Loucy (cell line): ENCODE measurements around the gene SMAGP.
"Not testable (repeated sequence)": the region's sequence is repeated elsewhere in the genome, so short reads cannot be mapped to it uniquely, and the experiment has no call there.

Experiments
- H2AFZ ChIP-seq: fragments of 200-600 bp; sonication (generic); 2 replicates; pipeline ENCODE4 v1.6.0; 2016; ENCODE audit warnings: antibody characterized with exemption, mild to moderate bottlenecking, low read length, moderate library complexity
- H3F3A ChIP-seq: fragments of 200-600 bp; 2 replicates; pipeline ENCODE4 v1.6.0; 2016; ENCODE audit warnings: antibody characterized with exemption, low read depth, mild to moderate bottlenecking
- H3K27me3 ChIP-seq: fragments of 200-600 bp; sonication (generic); 2 replicates; pipeline ENCODE4 v1.6.1; 2014; ENCODE audit warnings: low read length, mild to moderate bottlenecking; ENCODE audit not compliant: insufficient read depth, poor library complexity, severe bottlenecking
- H3K36me3 ChIP-seq: fragments of 200-600 bp; sonication (generic); 2 replicates; pipeline ENCODE4 v1.6.1; 2016; ENCODE audit warnings: low read length; ENCODE audit not compliant: insufficient read depth
- H3K4me1 ChIP-seq: fragments of 200-600 bp; sonication (generic); 2 replicates; pipeline ENCODE4 v1.5.1; 2014; ENCODE audit warnings: low read length, mild to moderate bottlenecking; ENCODE audit not compliant: insufficient read depth, poor library complexity, severe bottlenecking
- H3K4me2 ChIP-seq: fragments of 200-600 bp; sonication (generic); 2 replicates; pipeline ENCODE4 v1.6.0; 2014; ENCODE audit warnings: antibody characterized with exemption, low read length, low read depth, mild to moderate bottlenecking; ENCODE audit not compliant: poor library complexity, severe bottlenecking
- H3K4me3 ChIP-seq: fragments of 200-600 bp; sonication (generic); 2 replicates; pipeline ENCODE4 v1.5.1; 2014; ENCODE audit warnings: low read length, mild to moderate bottlenecking, mixed read lengths; ENCODE audit not compliant: poor library complexity, severe bottlenecking
- H3K79me2 ChIP-seq: fragments of 200-600 bp; sonication (generic); 2 replicates; pipeline ENCODE4 v1.6.1; 2014; ENCODE audit warnings: low read length; ENCODE audit not compliant: insufficient read depth
- H3K9ac ChIP-seq: fragments of 200-600 bp; sonication (generic); 2 replicates; pipeline ENCODE4 v1.6.0; 2014; ENCODE audit warnings: mild to moderate bottlenecking, low read depth, low read length, moderate library complexity; ENCODE audit not compliant: poor library complexity, severe bottlenecking
- H3K9me2 ChIP-seq: fragments of 200-600 bp; sonication (generic); replicated peaks from 2 replicates; pipeline ENCODE4 v1.6.1; 2016; ENCODE audit warnings: low read depth, low read length, mixed read lengths
- H3K9me3 ChIP-seq: fragments of 200-600 bp; sonication (generic); 2 replicates; pipeline ENCODE4 v1.6.1; 2014; ENCODE audit warnings: mild to moderate bottlenecking, antibody characterized with exemption, low read length, low read depth; ENCODE audit not compliant: insufficient read depth
- H4K20me1 ChIP-seq: fragments of 200-600 bp; sonication (generic); 2 replicates; pipeline ENCODE4 v1.6.0; 2014; ENCODE audit warnings: antibody characterized with exemption, low read length, mild to moderate bottlenecking; ENCODE audit not compliant: insufficient read depth, poor library complexity, severe bottlenecking
- EZH2phosphoT487 ChIP-seq: fragments of 200-600 bp; IDR thresholded peaks from 2 replicates; pipeline ENCODE4 v1.6.1; 2018; ENCODE audit warnings: antibody characterized with exemption, mild to moderate bottlenecking, moderate library complexity, borderline replicate concordance
- TF ChIP-seq, protein P1 (sequence below): fragments of 200-600 bp; sonication (generic); conservative IDR thresholded peaks from 2 replicates; pipeline ENCODE4 v1.5.1; 2014; ENCODE audit warnings: mild to moderate bottlenecking, antibody characterized with exemption, low read length

SMAGP gene, protein sequence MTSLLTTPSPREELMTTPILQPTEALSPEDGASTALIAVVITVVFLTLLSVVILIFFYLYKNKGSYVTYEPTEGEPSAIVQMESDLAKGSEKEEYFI

DNA sequence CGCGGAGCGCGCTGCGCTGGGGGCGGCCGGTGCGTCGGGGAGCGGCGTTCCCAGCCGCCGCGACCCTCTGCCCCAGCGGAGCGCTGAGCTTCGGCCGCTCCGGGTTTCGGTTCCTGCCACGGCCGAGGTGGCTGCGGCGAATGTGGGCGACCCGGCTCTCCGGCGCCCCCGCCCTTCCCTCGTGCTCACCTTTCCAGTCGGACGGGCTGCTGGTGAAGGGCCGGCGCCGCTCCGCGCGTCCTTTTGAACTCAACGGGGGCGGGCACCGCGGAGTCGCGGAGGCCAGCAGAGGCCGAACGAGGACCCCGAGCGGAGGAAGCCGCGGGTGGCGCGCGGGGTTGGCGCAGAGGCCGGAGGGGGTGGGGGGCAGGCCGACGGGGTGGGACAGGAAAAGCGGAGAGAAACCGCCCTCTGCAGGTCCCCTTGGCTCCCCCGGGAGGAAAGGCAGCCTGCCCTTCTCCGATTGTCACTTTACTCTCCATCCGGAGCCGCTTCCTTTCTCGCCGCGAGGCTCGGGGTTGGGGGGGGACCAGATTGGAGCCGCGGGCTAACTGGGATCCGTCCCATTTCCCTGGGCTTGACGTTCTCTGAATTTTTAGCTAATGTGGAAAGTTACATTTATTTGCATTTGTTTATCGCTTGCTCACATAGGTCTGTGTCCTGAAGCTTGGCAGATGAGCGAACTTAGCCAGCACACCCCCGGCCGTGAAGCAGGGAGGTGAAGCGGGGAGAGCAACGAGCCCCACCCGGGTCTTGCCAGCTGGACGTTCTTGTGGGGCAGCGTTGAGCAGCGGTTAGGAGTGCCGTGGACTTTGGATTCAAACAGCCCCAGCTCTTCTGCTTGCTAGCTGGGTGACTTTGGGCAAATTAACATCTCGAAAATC, at the start of gene SMAGP:
TSS of gene SMAGP (minus strand) at position 349 of the 884 bp plus-strand sequence. CDS start 1,137 bp downstream, outside the sequence.
- H2AFZ ChIP-seq, result peak within 1 kb of the TSS; percentile 91

DNA sequence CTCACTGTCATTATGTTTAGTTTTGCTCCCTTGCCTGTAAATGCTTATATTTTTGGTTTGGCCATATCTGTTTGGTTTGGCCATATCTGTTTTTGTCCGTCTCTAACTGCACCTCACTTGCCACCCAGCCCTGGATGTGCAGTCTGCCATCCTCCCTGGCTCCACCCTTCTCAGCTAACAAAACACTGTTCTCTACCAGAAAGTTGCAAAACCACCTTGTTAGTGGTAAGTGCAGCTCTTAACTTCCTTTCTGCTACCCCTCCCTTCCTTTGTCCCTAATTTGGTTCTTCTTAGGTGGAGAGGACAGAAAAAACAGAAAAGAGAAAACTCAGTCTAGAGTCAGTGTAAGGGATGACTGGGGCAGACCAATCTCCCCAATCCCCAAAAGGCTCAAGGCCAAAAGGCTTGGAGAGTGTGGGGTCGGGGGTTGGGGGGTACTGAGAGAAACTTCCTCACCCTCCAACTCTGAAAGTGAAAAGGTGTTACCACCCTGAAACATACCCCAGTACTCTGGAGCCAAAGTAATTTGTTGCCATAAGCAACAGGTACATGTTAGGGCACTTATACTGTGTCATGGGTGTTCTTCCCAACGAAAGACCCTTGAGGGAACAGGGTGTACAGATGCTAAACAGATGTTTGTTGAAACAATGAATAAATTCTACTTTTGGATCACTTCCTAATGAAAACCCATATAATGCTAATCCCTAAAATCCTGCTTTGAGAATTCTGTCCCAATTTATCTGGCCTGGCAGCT, 48.8 kb upstream of the SMAGP start:
- TF ChIP-seq EZH2phosphoT487, result no peak
- TF ChIP-seq, protein P1, sequence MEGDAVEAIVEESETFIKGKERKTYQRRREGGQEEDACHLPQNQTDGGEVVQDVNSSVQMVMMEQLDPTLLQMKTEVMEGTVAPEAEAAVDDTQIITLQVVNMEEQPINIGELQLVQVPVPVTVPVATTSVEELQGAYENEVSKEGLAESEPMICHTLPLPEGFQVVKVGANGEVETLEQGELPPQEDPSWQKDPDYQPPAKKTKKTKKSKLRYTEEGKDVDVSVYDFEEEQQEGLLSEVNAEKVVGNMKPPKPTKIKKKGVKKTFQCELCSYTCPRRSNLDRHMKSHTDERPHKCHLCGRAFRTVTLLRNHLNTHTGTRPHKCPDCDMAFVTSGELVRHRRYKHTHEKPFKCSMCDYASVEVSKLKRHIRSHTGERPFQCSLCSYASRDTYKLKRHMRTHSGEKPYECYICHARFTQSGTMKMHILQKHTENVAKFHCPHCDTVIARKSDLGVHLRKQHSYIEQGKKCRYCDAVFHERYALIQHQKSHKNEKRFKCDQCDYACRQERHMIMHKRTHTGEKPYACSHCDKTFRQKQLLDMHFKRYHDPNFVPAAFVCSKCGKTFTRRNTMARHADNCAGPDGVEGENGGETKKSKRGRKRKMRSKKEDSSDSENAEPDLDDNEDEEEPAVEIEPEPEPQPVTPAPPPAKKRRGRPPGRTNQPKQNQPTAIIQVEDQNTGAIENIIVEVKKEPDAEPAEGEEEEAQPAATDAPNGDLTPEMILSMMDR, result no peak
- no peaks in the 10 kb centered on the region for H3K27me3 ChIP-seq
- H3K9me3 ChIP-seq, result no peaks in the 10 kb centered on the region
- H3K9me2 ChIP-seq, result no peaks in the 10 kb centered on the region
- no peaks in the 10 kb centered on the region for H3K36me3 ChIP-seq
- peaks cover 13% of the 10 kb centered on the region; the same call in 1 of the 2 replicates for H3F3A ChIP-seq
- H4K20me1 ChIP-seq, result no peaks in the 10 kb centered on the region
- peaks cover 51% of the 10 kb centered on the region for H3K79me2 ChIP-seq
- peaks cover 47% of the 10 kb centered on the region for H3K4me1 ChIP-seq
- peak overlapping the region; percentile 83 for H3K4me2 ChIP-seq
- H3K9ac ChIP-seq, result peak overlapping the region; percentile 100
- peak overlapping the region; percentile 86 for H3K4me3 ChIP-seq
- no peak overlapping the region for H2AFZ ChIP-seq

More for the DNA sequence above, at the start of gene SMAGP:
- Histone ChIP-seq H3K27me3 (no peaks in the 10 kb centered on the region), H3K9ac (peak within 1 kb of the TSS; percentile 84), H3K4me2 (peak within 1 kb of the TSS; percentile 99), H4K20me1 (peaks cover 5% of the 10 kb centered on the region), H3K79me2 (peaks cover 45% of the 10 kb centered on the region), H3K9me2 (no peaks in the 10 kb centered on the region), H3K4me3 (peak within 1 kb of the TSS; percentile 90), H3K9me3 (no peaks in the 10 kb centered on the region), H3K4me1 (peaks cover 41% of the 10 kb centered on the region), H3K36me3 (no peaks in the 10 kb centered on the region), H3F3A (no peaks in the 10 kb centered on the region)
- TF ChIP-seq EZH2phosphoT487, result no peak
- TF ChIP-seq, protein P1, result no peak; the same call in 1 of the 2 replicates

DNA sequence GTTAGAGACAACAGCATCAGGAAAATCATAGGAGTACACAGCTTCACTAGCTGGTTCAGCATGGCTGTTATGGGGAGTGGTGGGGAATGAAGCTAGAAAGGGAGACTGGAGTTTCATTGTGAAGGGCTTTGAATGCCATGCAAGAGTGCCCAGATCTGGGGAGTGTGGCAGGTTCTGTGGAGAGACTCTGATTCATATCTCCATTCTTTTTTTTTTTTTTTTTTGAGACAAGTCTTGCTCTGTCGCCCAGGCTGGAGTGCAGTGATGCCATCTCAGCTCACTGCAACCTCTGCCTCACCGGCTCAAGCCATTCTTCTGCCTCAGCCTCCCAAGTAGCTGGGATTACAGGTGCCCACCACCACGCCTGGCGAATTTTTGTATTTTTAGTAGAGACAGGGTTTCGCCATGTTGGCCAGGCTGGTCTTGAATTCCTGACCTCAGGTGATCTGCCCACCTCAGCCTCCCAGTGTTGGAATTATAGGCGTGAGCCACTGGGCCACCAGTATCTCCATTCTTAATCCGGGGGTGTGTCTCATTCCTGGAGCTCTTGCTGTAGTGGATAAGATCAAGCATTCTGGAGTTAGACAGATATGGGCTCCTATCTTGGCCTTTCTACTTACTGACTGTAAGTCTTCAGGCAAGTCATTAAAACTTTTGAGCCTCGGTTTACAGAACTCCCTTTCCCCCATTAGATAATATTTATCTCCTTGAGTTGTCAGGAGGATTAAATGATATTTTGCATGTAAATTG, 48.0 kb upstream of the SMAGP start:
- not testable (repeated sequence) for H3K27me3 ChIP-seq, H2AFZ ChIP-seq, H4K20me1 ChIP-seq, H3K9me2 ChIP-seq, H3K36me3 ChIP-seq, H3K9me3 ChIP-seq
- Histone ChIP-seq H3K79me2 (peaks cover 44% of the 10 kb centered on the region), H3K9ac (peak overlapping the region; percentile 100), H3K4me3 (peak overlapping the region; percentile 86), H3K4me2 (peak overlapping the region; percentile 83), H3F3A (peaks cover 13% of the 10 kb centered on the region; the same call in 1 of the 2 replicates), H3K4me1 (peaks cover 45% of the 10 kb centered on the region)
